Activated CD8-positive, alpha-beta memory T cell treated with anti-CD3 and anti-CD28 coated beads for 24 hours (primary cell): ENCODE measurements around the gene NDFIP1.
"Not testable (repeated sequence)": the region's sequence is repeated elsewhere in the genome, so short reads cannot be mapped to it uniquely, and the experiment has no call there.

Experiments
- DNase-seq: peaks from one replicate; pipeline ENCODE4 v3.0.0-alpha.2; 2020

Gene NDFIP1

GRCh38 chr5:142120247-142120935 is 11.8 kb downstream of the NDFIP1 start:
- DNase-seq = no peak

- DNase-seq = no peak
Observed at GRCh38 chr5:142122121-142122520, 13.5 kb downstream of the NDFIP1 start.

- no peak for DNase-seq
Observed at GRCh38 chr5:142125378-142125777, 16.8 kb downstream of the NDFIP1 start.

GRCh38 chr5:142125963-142126362 is 17.4 kb downstream of the NDFIP1 start:
- DNase-seq = no peak

GRCh38 chr5:142128675-142129208 is 20.2 kb downstream of the NDFIP1 start:
- DNase-seq = no peak

GRCh38 chr5:142129446-142130066 is 21.0 kb downstream of the NDFIP1 start:
- no peak for DNase-seq

- DNase-seq = no peak
Observed at GRCh38 chr5:142131394-142131793, 22.8 kb downstream of the NDFIP1 start.

- DNase-seq = no peak
Observed at GRCh38 chr5:142132916-142133315, 24.3 kb downstream of the NDFIP1 start.

- no peak for DNase-seq
Observed at GRCh38 chr5:142133330-142134206, 25.0 kb downstream of the NDFIP1 start.

- no peak for DNase-seq
Observed at GRCh38 chr5:142134331-142135010, 25.9 kb downstream of the NDFIP1 start.

- no peak for DNase-seq
Observed at GRCh38 chr5:142141463-142141862, 32.9 kb downstream of the NDFIP1 start.

GRCh38 chr5:142143878-142144277 is 35.3 kb downstream of the NDFIP1 start:
- DNase-seq = no peak

- DNase-seq = peak; percentile 73
Observed at GRCh38 chr5:142145106-142145900, 36.7 kb downstream of the NDFIP1 start.

GRCh38 chr5:142149363-142149762 is 40.8 kb downstream of the NDFIP1 start:
- DNase-seq = no peak

GRCh38 chr5:142150431-142150830 is 41.9 kb downstream of the NDFIP1 start:
- DNase-seq = no peak

- DNase-seq = no peak
Observed at GRCh38 chr5:142151436-142152383, 43.1 kb downstream of the NDFIP1 start.

GRCh38 chr5:142152384-142152732 is 43.8 kb downstream of the NDFIP1 start:
- DNase-seq = no peak

- DNase-seq = no peak
Observed at GRCh38 chr5:142153674-142154448, 45.3 kb downstream of the NDFIP1 start.

- DNase-seq = not testable (repeated sequence)
Observed at GRCh38 chr5:142154449-142154841, 45.9 kb downstream of the NDFIP1 start.

GRCh38 chr5:142156839-142157463 is 48.4 kb downstream of the NDFIP1 start:
- no peak for DNase-seq
